Ishikawa (cell line): ENCODE measurements around the gene ONECUT3.

Experiments used
- CEBPB ChIP-seq: IDR thresholded peaks from 2 replicates; pipeline ENCODE4 v1.6.1; 2012
- CREB1 ChIP-seq: IDR thresholded peaks from 2 replicates; pipeline ENCODE4 v1.6.1; 2012; ENCODE audit warnings: low read depth
- EP300 ChIP-seq: IDR thresholded peaks from 2 replicates; pipeline ENCODE4 v1.6.1; 2012; ENCODE audit warnings: borderline replicate concordance
- FOXM1 ChIP-seq: IDR thresholded peaks from 2 replicates; pipeline ENCODE4 v1.6.1; 2012; ENCODE audit warnings: low read depth, borderline replicate concordance
- NFIC ChIP-seq: IDR thresholded peaks from 2 replicates; pipeline ENCODE4 v1.6.1; 2012
- RAD21 ChIP-seq: IDR thresholded peaks from 2 replicates; pipeline ENCODE4 v1.6.1; 2012; ENCODE audit warnings: low read depth
- TAF1 ChIP-seq: IDR thresholded peaks from 2 replicates; pipeline ENCODE4 v1.6.1; 2012; ENCODE audit warnings: low read depth, mild to moderate bottlenecking
- YY1 ChIP-seq: IDR thresholded peaks from 2 replicates; pipeline ENCODE4 v1.6.1; 2012; ENCODE audit warnings: low read depth
- ZBTB7A ChIP-seq: IDR thresholded peaks from 2 replicates; pipeline ENCODE4 v1.6.1; 2012; ENCODE audit warnings: low read depth
- TF ChIP-seq, protein P1 (sequence below): IDR thresholded peaks from 2 replicates; pipeline ENCODE4 v1.6.1; 2012

DNA sequence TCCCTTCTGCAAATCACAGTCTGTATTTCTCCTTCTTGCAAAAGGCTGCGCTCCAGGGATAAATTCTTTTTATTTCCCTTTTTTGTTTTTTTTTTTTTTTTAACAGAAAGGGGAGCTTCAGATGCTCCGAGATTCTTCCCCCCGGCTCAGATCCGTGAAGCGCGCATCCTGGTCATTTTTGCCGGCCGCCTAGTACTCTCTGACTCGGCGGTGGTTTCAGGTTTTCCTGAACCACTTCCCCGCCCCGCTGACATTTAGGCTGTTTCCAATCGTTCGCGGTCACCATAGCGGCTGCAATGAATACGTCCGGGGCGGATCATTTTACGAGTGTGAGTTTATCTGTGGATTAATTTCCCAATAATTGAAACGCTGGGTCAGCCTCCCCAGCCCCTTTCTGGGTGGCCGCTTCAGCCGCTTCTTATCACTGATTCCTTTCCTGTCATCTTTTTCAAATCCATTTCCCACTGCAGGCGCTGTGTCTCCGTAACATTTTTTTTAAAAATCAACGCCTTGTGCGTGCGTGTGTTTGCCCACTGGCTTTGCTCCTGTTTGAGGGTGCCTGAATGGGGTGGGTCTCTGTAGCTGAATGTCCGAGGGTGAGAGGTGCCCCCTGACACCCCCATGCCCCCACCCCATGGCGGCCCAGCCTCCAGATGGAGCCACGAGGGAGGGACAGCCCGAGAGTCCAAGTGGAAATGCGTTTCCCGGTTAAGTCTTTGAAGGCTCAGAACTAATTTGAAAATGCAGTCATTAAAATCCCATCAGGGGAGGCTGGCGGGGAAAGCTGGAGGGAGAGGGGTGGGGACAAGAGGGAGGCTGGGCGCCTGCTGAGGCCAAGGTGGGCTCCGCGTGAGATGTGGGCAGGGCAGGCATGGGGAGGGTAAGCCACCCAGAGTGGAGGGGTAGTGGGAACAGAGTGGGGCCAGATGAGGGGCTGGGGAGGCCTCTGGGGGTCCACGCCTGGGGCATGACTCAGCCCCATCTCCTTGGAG is 10.6 kb downstream of the ONECUT3 start:
- TF ChIP-seq CEBPB: no peak
- TF ChIP-seq EP300: no peak
- no peak for TF ChIP-seq RAD21
- no peak for TF ChIP-seq YY1
- no peak for TF ChIP-seq TAF1
- no peak for TF ChIP-seq CREB1
- TF ChIP-seq, protein P1, sequence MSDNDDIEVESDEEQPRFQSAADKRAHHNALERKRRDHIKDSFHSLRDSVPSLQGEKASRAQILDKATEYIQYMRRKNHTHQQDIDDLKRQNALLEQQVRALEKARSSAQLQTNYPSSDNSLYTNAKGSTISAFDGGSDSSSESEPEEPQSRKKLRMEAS: no peak
- no peak for TF ChIP-seq FOXM1
- no peak for TF ChIP-seq ZBTB7A
- TF ChIP-seq NFIC: no peak
